ENCODE results near the gene TANK.

The TANK gene

GRCh38 chr2:161124201-161124600 is 36.0 kb upstream of the TANK start:
- TF ChIP-seq ZFP30 (CRISPR knock-in tag; IDR thresholded peaks at IDR 0.05) (no peak), ZNF70 (CRISPR knock-in tag; IDR thresholded peaks at IDR 0.05) (no peak), RARB (CRISPR knock-in tag; IDR thresholded peaks at IDR 0.05) (no peak)
- no peak for ATAC-seq

GRCh38 chr2:161128885-161129284 is 31.3 kb upstream of the TANK start:
- no peak for TF ChIP-seq ZNF70 (CRISPR knock-in tag; IDR thresholded peaks at IDR 0.05)
- TF ChIP-seq CSRNP3 (CRISPR knock-in tag; IDR thresholded peaks at IDR 0.05) = no peak
- no peak for TF ChIP-seq PPARA (CRISPR knock-in tag; IDR thresholded peaks at IDR 0.05; ENCODE audit: borderline replicate concordance)
- TF ChIP-seq ZFP3 (CRISPR knock-in tag; IDR thresholded peaks at IDR 0.05) = no peak
- no peak for TF ChIP-seq CSDC2 (CRISPR knock-in tag; IDR thresholded peaks at IDR 0.05)
- TF ChIP-seq BACH2 (CRISPR knock-in tag; IDR thresholded peaks at IDR 0.05; ENCODE audit: borderline replicate concordance) = no peak
- no peak for TF ChIP-seq POU6F1 (CRISPR knock-in tag; IDR thresholded peaks at IDR 0.05; ENCODE audit: borderline replicate concordance, low read depth)
- TF ChIP-seq ESRRG (CRISPR knock-in tag; IDR thresholded peaks at IDR 0.05) = no peak
- no peak for TF ChIP-seq RARB (CRISPR knock-in tag; IDR thresholded peaks at IDR 0.05)
- TF ChIP-seq CREB5 (CRISPR knock-in tag; IDR thresholded peaks at IDR 0.05; ENCODE audit: low read depth) = no peak
- TF ChIP-seq TSHZ2 (CRISPR knock-in tag; IDR thresholded peaks at IDR 0.05) = no peak
- no peak for TF ChIP-seq ZC3H10 (CRISPR knock-in tag; IDR thresholded peaks at IDR 0.05)
- no peak for TF ChIP-seq PATZ1 (CRISPR knock-in tag; IDR thresholded peaks at IDR 0.05; ENCODE audit: borderline replicate concordance)
- TF ChIP-seq ZFP30 (CRISPR knock-in tag; IDR thresholded peaks at IDR 0.05) = no peak
- no peak for TF ChIP-seq TOX (CRISPR knock-in tag; IDR thresholded peaks at IDR 0.05; ENCODE audit: borderline replicate concordance)
- ATAC-seq = no peak

- no peak for TF ChIP-seq POU6F1 (CRISPR knock-in tag; IDR thresholded peaks at IDR 0.05; ENCODE audit: borderline replicate concordance, low read depth)
- no peak for TF ChIP-seq CSRNP3 (CRISPR knock-in tag; IDR thresholded peaks at IDR 0.05)
- no peak for TF ChIP-seq GLIS3 (CRISPR knock-in tag; IDR thresholded peaks at IDR 0.05)
- TF ChIP-seq OSR1 (CRISPR knock-in tag; IDR thresholded peaks at IDR 0.05) = no peak
- no peak for TF ChIP-seq TSHZ2 (CRISPR knock-in tag; IDR thresholded peaks at IDR 0.05)
- no peak for TF ChIP-seq BACH2 (CRISPR knock-in tag; IDR thresholded peaks at IDR 0.05; ENCODE audit: borderline replicate concordance)
- TF ChIP-seq ISL1 (CRISPR knock-in tag; IDR thresholded peaks at IDR 0.05) = no peak
- TF ChIP-seq ZNF565 (CRISPR knock-in tag; conservative IDR thresholded peaks at IDR 0.05; ENCODE audit: low read depth) = no peak
- no peak for TF ChIP-seq RARB (CRISPR knock-in tag; IDR thresholded peaks at IDR 0.05)
- TF ChIP-seq CREB5 (CRISPR knock-in tag; IDR thresholded peaks at IDR 0.05; ENCODE audit: low read depth) = no peak
- no peak for TF ChIP-seq CSDC2 (CRISPR knock-in tag; IDR thresholded peaks at IDR 0.05)
- no peak for TF ChIP-seq ZFP30 (CRISPR knock-in tag; IDR thresholded peaks at IDR 0.05)
- ATAC-seq = no peak
Measured at GRCh38 chr2:161130354-161130753, 29.9 kb upstream of the TANK start.
